ENCODE data around the gene EDNRB. TPM values are rescaled to one million over a fixed set of nuclear protein-coding genes. Genes with fewer than 3 reads are reported as not detected.

Gene EDNRB
- polyA plus RNA-seq, 1 of the 3 experiments (the other 2 are of a cell fraction): not detected

GRCh38 chr13:77904031-77904430 is 14.6 kb downstream of the EDNRB start:
- no peak overlapping the region for H3K4me2 ChIP-seq
- no peaks in the 10 kb centered on the region for H3K27me3 ChIP-seq (ENCODE audit: insufficient read depth)
- H3K4me3 ChIP-seq (ENCODE audit: low read depth in 2 of 2, low read length in 1 of 2): no peak overlapping the region
- no peaks in the 10 kb centered on the region for H3K4me1 ChIP-seq (ENCODE audit: control insufficient read depth in 1 of 2, insufficient read depth in 2 of 2, low read depth in 1 of 2, low read length in 1 of 2)
- H3K9ac ChIP-seq: no peak overlapping the region
- H2AFZ ChIP-seq (ENCODE audit: low read depth): no peak overlapping the region
- no peaks in the 10 kb centered on the region for H3K79me2 ChIP-seq (ENCODE audit: insufficient read depth)
- ChIA-PET CTCF (interaction anchor here (0.6 kb wide), 1 partner anchor 967 kb away, joined by 3 read pairs; no protein-coding TSS in a partner anchor), POLR2A (no interaction called here)
- no peak for TF ChIP-seq RAD21 (IDR thresholded peaks at IDR 0.05; ENCODE audit: low read length)
- H3F3A ChIP-seq (replicated peaks; ENCODE audit: insufficient read depth): no peaks in the 10 kb centered on the region
- H3K27ac ChIP-seq (ENCODE audit: low read depth in 2 of 2, low read length in 1 of 2): no peak overlapping the region
- no peaks in the 10 kb centered on the region for H4K20me1 ChIP-seq (ENCODE audit: insufficient read depth)
- H3K9me2 ChIP-seq: no peaks in the 10 kb centered on the region
- no peaks in the 10 kb centered on the region for H3K36me3 ChIP-seq (replicated peaks in 1 of 2; ENCODE audit: control insufficient read depth in 1 of 2, insufficient read depth in 2 of 2, low read length in 1 of 2)
- no peaks in the 10 kb centered on the region; the same call in 1 of the 2 replicates for H3K9me3 ChIP-seq
- WGBS (ENCODE audit: low lambda C conversion rate): 21% methylated on average over 4 of the region's 4 CpGs
- DNase-seq: no peak

GRCh38 chr13:77903435-77903834 is 15.2 kb downstream of the EDNRB start:
- WGBS (ENCODE audit: low lambda C conversion rate): 0% methylated on average over 1 of the region's 1 CpG
- H3K4me3 ChIP-seq (ENCODE audit: low read depth in 2 of 2, low read length in 1 of 2): no peak overlapping the region
- no peak overlapping the region for H2AFZ ChIP-seq (ENCODE audit: low read depth)
- TF ChIP-seq RCOR1 (IDR thresholded peaks at IDR 0.05; ENCODE audit: low read length): no peak
- no peak for TF ChIP-seq CTCF (IDR thresholded peaks at IDR 0.05)
- no peak for TF ChIP-seq RAD21 (IDR thresholded peaks at IDR 0.05; ENCODE audit: low read length)
- no peak for TF ChIP-seq JUND (IDR thresholded peaks at IDR 0.05)
- no peak for DNase-seq
- CTCF ChIA-PET: interaction anchor here (1.0 kb wide), 1 partner anchor 28 kb away, joined by 3 read pairs; no protein-coding TSS in a partner anchor
- H3K9me2 ChIP-seq: no peaks in the 10 kb centered on the region
- H3F3A ChIP-seq (replicated peaks; ENCODE audit: insufficient read depth): no peaks in the 10 kb centered on the region
- no peaks in the 10 kb centered on the region; a peak in 1 of 4 replicates for H3K4me1 ChIP-seq (ENCODE audit: control insufficient read depth in 1 of 2, insufficient read depth in 2 of 2, low read depth in 1 of 2, low read length in 1 of 2)
- no peak overlapping the region for H3K4me2 ChIP-seq
- H3K27me3 ChIP-seq (ENCODE audit: insufficient read depth): no peaks in the 10 kb centered on the region
- POLR2A ChIA-PET: no interaction called here
- no peaks in the 10 kb centered on the region for H4K20me1 ChIP-seq (ENCODE audit: insufficient read depth)
- H3K9ac ChIP-seq: no peak overlapping the region
- no peaks in the 10 kb centered on the region; the same call in 1 of the 2 replicates for H3K9me3 ChIP-seq
- no peaks in the 10 kb centered on the region for H3K36me3 ChIP-seq (replicated peaks in 1 of 2; ENCODE audit: control insufficient read depth in 1 of 2, insufficient read depth in 2 of 2, low read length in 1 of 2)
- no peak overlapping the region for H3K27ac ChIP-seq (ENCODE audit: low read depth in 2 of 2, low read length in 1 of 2)
- no peaks in the 10 kb centered on the region for H3K79me2 ChIP-seq (ENCODE audit: insufficient read depth)

- ChIA-PET CTCF (interaction anchor here (1.0 kb wide), 1 partner anchor 27 kb away, joined by 3 read pairs; no protein-coding TSS in a partner anchor), POLR2A (no interaction called here)
- no peaks in the 10 kb centered on the region for H3K79me2 ChIP-seq (ENCODE audit: insufficient read depth)
- H3K9me2 ChIP-seq: no peaks in the 10 kb centered on the region
- H3K9me3 ChIP-seq: no peaks in the 10 kb centered on the region; the same call in 1 of the 2 replicates
- no peaks in the 10 kb centered on the region; a peak in 1 of 4 replicates for H3K4me1 ChIP-seq (ENCODE audit: control insufficient read depth in 1 of 2, insufficient read depth in 2 of 2, low read depth in 1 of 2, low read length in 1 of 2)
- H4K20me1 ChIP-seq (ENCODE audit: insufficient read depth): no peaks in the 10 kb centered on the region
- WGBS (ENCODE audit: low lambda C conversion rate): 25% methylated on average over 4 of the region's 4 CpGs
- H3K27ac ChIP-seq (ENCODE audit: low read depth in 2 of 2, low read length in 1 of 2): no peak overlapping the region
- TF ChIP-seq SIN3A (IDR thresholded peaks at IDR 0.05; ENCODE audit: borderline replicate concordance, low read depth, low read length) (no peak), RCOR1 (IDR thresholded peaks at IDR 0.05; ENCODE audit: low read length) (no peak), GABPA (IDR thresholded peaks at IDR 0.05; ENCODE audit: low read depth) (no peak), ELF1 (IDR thresholded peaks at IDR 0.05) (no peak), CTCF (IDR thresholded peaks at IDR 0.05) (no peak), SMC3 (IDR thresholded peaks at IDR 0.05; ENCODE audit: low read depth, low read length) (no peak), PBX3 (IDR thresholded peaks at IDR 0.05) (no peak), TEAD4 (IDR thresholded peaks at IDR 0.05; ENCODE audit: borderline replicate concordance, insufficient read depth) (no peak), USF1 (IDR thresholded peaks at IDR 0.05; ENCODE audit: borderline replicate concordance, low read depth) (no peak), EP300 (IDR thresholded peaks at IDR 0.05; ENCODE audit: borderline replicate concordance in 1 of 2, low read depth in 1 of 2, low read length in 1 of 2) (no peak)
- H2AFZ ChIP-seq (ENCODE audit: low read depth): no peak overlapping the region
- H3K4me2 ChIP-seq: no peak overlapping the region
- H3K36me3 ChIP-seq (replicated peaks in 1 of 2; ENCODE audit: control insufficient read depth in 1 of 2, insufficient read depth in 2 of 2, low read length in 1 of 2): no peaks in the 10 kb centered on the region
- H3K27me3 ChIP-seq (ENCODE audit: insufficient read depth): no peaks in the 10 kb centered on the region
- no peak overlapping the region for H3K4me3 ChIP-seq (ENCODE audit: low read depth in 2 of 2, low read length in 1 of 2)
- no peaks in the 10 kb centered on the region for H3F3A ChIP-seq (replicated peaks; ENCODE audit: insufficient read depth)
- H3K9ac ChIP-seq: no peak overlapping the region
- no peak for DNase-seq
These were observed 16.2 kb downstream of the EDNRB start for GRCh38 chr13:77902319-77902963.
